Ecto neural progenitor cell (in vitro differentiated cells): Measurements from ENCODE around the gene FRMPD2.
"Not testable (repeated sequence)": the region's sequence is repeated elsewhere in the genome, so short reads cannot be mapped to it uniquely, and the experiment has no call there.

Source experiments
- DNase-seq: peaks from one replicate; pipeline ENCODE4 v3.0.0-alpha.2; 2018; ENCODE audit warnings: low spot score

Gene FRMPD2

DNA sequence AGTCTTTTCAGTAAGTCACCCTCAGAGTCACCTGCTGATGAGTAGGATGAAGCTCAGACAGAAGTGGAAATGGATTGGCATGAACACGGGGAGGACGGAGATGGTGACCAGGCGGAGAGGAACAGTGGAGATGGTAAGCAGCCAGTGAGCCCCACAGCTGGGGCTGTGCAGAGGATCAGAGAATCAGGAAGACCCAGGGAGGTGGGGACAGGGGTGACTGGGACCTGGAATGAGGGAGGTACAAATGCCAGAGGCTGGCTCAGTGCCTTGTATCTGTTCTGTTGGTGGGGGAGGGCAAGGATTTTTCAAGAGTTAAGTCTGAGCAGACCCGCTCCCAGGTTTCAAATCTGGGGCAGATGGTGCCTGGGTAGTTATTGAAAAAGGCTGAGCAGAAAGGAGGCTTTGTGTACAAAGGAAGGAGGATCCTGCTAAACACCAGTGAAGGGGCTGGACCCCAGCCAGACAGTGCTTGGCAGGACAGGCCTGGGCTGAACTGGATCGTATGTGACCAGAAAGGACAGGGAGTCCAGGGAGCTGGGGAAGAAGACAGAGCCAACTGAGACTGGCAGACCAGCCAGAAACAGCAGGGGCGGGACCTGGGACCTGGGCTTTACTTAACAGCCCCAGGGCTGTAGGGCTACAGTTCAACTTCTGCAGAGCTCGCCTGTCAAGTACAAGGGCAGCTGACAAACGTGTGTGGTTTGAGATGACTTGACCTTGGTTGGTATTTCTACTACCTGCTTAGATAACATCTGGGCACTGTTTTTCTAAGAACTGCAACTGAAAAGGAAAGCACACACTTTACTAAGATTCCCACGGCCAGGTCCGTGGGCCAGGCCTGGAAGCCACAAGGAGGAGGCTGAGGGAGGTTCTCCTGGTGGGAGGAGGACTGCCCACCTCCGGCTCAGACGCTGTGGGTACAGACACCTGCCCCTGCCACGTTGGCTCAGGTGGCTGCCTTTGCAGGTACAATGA is 13.2 kb upstream of the FRMPD2 start:
- no peak for DNase-seq

DNA sequence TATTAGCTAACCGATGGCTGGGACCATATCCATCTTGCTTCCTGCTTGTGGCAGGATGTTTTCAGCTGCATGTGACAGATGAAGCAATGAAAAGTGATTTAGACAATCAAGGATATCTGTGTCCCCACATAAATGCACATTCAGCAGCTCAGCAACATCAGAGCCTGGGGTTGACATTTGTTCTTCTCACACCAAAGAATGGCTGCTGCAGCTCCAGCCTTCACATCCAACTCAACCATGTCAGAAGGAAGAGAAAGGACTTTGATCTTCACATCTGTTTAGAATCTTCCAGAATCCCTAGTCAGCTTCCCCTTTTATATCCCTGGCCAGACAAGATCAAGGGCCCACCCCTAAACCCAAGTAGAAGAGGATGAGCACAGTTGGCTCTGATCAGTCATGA is 11.9 kb upstream of the FRMPD2 start:
- no peak for DNase-seq

DNA sequence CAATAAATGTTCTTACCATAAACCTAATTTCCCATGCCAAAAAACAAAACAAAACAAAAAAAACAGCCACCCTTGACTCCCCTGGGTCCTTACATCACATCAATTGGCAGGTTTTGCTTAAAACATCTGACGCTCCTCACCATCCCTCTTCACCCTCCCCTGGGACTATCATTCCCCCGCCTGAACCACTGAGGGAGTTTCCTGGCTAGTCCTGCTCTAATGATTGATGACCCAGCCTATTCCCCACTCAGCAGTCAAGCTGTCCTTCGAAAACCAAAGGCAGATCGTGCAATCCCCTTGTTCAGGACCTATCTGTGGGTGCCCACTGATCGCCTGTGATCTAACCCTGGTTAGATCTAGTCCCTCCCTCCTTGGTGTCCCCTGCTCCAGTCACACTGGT is 11.2 kb upstream of the FRMPD2 start:
- DNase-seq, result no peak

- no peak for DNase-seq
These were observed 10.3 kb upstream of the FRMPD2 start for GRCh38 chr10:48284811-48285210.

- DNase-seq, result no peak
These were observed 9.6 kb upstream of the FRMPD2 start for GRCh38 chr10:48284002-48284546.

DNA sequence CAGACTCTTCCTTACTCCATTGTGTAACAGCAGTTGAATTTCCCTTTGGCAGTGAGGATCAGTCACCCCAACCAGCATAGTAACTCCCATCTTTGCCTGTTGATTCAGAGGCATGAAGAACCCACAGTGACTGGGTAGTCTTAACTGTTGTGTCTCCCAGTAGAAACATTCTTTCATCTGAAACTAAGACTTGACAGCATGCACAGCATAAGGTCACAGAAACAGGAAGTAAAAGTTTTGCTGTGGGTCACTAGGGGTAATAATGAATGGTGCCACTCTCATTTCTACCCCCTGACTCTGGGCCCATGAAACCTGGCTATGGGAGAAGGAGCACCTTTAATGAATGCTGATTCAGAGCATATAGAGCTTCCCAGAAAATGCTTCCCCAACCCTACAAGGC is 8.3 kb upstream of the FRMPD2 start:
- DNase-seq, result no peak

DNA sequence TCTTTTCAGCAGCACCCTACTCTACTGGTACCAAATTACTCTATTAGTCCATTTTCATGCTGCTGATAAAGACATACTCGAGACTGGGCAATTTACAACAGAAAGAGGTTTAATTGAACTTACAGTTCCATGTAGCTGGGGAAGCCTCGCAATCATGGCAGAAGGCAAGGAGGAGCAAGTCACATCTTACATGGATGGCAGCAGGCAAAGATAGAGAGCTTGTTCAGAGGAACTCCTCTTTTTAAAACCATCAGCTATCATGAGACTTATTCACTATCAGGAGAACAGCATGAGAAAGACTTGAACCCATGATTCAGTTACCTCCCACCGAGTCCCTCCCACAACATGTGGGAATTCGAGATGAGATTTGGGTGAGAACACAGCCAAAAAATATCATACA is 7.2 kb upstream of the FRMPD2 start:
- DNase-seq, result not testable (repeated sequence)

DNA sequence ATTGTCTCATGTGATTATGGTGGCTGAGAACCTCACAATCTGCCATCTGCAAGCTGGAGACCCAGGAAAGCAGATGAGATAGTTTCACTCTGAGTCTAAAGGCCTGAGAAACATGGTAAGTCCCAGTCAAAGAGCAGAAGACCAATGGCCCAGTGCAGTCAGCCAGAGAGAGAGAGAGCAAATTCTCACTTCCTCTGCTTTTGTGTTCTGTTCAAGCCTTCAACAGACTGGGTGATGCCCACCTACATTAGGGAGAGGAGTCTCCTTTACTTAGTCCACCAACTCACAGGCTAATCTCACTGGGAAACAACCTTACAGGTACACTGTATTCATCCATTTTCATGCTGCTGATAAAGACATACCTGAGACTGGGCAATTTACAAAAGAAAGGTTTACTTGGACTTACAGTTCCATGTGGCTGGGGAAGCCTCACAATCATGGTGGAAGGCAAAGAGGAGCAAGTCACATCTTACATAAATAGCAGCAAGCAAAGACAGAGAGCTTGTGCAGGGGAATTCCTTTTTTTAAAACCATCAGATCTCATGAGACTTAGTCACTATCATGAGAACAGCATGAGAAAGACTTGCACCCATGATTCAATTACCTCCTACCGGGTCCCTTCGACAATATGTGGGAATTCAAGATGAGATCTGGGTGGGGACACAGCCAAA is 4.7 kb upstream of the FRMPD2 start:
- DNase-seq, result no peak

GRCh38 chr10:48277093-48277492 is 2.6 kb upstream of the FRMPD2 start:
- no peak for DNase-seq

- DNase-seq, result no peak
These were observed 755 bp downstream of the FRMPD2 start for GRCh38 chr10:48273741-48274140.

DNA sequence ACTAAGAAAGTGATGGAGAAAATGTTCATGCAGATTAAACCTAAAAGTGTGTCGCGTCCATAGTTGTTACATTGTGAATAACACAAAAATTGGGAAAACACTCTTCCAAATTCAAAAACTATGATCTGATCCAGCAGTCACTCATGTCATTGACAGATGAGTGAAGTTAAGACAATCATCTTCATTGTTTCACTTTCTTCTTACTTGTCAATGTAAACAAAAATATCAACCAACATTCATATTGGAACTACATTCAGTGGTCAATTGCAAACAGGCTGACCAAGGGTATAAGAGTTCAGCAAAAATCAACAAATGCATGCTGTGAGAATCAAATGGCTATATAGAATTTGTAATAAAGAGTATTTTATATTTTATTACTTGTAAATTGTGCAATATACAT is 1.8 kb downstream of the FRMPD2 start:
- DNase-seq, result no peak

DNA sequence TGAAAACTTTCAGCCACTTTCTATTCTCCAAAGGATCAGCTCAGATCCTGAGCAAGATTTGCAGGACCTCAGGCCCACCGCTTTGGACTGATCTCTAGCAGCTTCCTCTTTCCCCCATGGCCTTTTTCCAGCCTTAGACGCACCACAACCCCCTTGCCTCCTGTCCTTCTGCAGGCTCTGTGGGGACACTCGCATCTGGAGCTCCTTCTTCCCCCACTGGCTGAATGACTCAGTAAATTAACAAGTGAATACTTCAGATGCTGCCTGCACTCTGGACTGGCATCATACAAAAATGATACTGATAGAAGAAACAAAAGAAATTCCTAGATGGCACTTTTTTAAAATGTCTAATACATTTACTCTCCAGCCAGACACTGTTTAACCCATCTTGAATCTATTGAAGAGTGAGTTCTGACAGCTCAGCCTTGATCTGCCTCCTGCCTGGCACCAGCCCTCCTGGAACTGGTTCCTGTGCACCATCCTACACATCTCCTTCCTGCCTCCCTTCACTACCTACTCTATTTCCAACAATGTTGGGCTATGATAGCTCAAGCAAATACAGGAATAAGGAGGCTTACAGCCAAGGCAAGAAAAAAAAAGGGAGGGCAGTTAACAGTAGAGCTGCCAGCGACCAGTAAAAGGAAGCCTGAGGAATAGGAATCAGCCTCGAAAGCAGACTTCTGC is 3.3 kb downstream of the FRMPD2 start:
- no peak for DNase-seq

DNA sequence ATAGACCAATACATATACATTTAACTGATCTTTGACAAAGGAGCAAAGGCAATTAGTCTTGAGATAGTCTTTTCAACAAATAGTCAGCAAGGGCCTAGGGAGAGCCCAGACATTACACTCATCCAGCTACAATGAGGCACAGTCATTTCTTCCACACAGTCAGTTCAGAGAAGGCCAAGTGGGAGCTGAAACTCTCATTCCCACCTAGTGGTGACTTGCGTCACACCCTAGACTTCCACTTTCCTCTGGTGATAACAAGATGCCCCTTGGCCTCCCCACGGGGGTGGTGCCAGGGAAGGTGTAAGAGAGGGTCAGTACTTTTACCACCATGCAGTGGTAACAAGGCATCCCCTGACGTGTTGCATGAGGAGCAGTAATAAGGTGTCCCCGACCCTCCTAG is 8.0 kb downstream of the FRMPD2 start:
- DNase-seq, result no peak

- DNase-seq, result no peak
These were observed 16.4 kb downstream of the FRMPD2 start for GRCh38 chr10:48258105-48258504.

GRCh38 chr10:48257407-48257961 is 17.0 kb downstream of the FRMPD2 start:
- DNase-seq, result no peak

- no peak for DNase-seq
These were observed 18.8 kb downstream of the FRMPD2 start for GRCh38 chr10:48255722-48256121.

DNA sequence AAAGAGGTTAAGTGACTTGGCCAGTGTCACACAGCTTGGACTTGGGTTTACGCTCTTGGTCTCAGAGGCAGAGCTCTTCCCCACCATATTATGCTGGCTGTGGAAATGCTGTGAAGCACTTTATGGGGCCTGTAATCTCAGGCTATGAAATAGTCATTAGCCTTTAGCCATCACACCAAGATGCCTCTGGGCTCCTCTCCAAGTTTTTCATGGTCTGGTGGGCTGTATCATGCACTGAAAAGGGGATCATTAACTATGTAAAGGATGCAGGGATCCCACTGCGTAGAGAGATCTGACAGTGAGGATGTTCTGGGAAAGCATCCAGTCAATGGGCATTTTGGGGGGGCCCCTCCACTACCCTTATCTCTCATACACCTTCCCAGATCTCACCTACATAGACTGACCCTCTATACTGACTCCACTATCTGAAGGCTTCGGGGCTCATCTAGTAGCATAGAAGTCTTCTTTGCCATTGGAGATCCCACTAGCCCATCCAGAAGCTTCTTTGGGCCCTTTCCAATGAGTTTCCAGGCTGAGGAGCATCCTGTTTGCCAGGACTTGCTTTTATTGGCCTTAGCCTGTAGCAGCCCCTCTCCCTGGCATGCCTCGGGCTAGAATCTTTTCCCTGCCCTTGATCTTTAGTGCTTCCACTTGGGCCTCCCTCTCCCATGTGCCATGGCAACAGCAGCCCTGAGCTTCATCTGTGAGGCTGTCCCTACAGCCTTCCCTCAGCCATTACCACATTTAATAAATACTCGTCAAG is 19.6 kb downstream of the FRMPD2 start:
- DNase-seq, result no peak

DNA sequence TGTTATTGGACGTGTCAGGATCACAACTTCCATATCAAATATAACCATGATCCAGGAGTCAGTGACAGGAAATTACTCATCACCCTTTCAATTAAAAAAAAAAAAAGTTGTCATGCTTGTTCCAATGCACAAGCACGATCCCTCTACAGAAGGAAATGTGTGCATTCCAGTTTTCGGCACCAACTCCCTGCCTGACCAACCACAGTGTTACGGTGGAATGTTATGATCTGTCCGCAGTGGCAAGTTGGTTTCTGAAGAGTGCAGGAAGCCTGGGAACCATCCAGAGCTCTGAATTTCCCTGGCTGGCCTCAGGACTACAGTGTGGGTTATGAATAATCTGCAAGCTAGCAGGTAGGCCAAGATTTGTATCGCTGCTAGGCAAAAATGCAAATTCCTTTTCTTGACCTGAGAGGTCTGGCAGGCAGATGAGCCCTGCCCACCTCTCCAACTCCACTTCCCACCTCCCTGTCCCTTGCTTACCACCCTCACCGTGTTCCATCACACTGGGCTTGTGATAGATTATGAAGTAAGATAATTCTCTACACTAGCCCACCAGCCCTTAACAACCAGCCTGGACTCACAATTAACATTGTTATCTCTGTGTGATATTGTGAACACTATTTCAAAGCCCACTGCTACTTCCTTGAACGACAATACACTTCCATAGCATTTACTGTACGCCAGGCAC is 20.4 kb downstream of the FRMPD2 start:
- DNase-seq, result no peak

GRCh38 chr10:48252354-48252650 is 22.2 kb downstream of the FRMPD2 start:
- DNase-seq, result peak; percentile 34

GRCh38 chr10:48251525-48252353 is 22.8 kb downstream of the FRMPD2 start:
- peak; percentile 60 for DNase-seq
